ENCODE results near the gene ETV3. TPM values are rescaled to one million over a fixed set of nuclear protein-coding genes. Genes with fewer than 3 reads are reported as not detected.

The ETV3 gene
- total RNA-seq, 4 donors from 2014 or later, result 3.4 to 28.1 (median 18.1) TPM

- TF ChIP-seq EP300 (IDR thresholded peaks at IDR 0.05; ENCODE audit: low read depth) (no peak), CTCF (IDR thresholded peaks at IDR 0.05) (no peak), POLR2AphosphoS5 (IDR thresholded peaks at IDR 0.05) (no peak), POLR2A (IDR thresholded peaks at IDR 0.05) (no peak)
- Histone ChIP-seq H3K27me3 (no peaks in the 10 kb centered on the region), H3K27ac (no peak overlapping the region), H3K4me1 (peaks cover under 1 to 7% (median 4%) of the 10 kb centered on the region in 4 donors), H3K4me3 (no peak overlapping the region), H3K9me3 (no peaks in the 10 kb centered on the region), H3K36me3 (peaks cover 0 to 66% (median 26%) of the 10 kb centered on the region in 4 donors)
- 79 to 92% methylated on average over 4 of the region's 4 CpGs for WGBS, 2 donors (ENCODE audit: low coverage in 1 of 2)
- intact Hi-C loops (cut with DNase I; ENCODE audit: low total_unique reads), result no loop called here
- DNase-seq, result no peak
- in situ Hi-C loops (cut with MboI; ENCODE audit: low pct_ligation_motif_present in 1 of 4, low pct_unique_long_range_greater_than_20kb in 1 of 4, low sequenced_read_pairs in 3 of 4), result no loop called here
Observed at GRCh38 chr1:157131281-157131680, 6.9 kb downstream of the ETV3 start.

- DNase-seq, result no peak
- Histone ChIP-seq H3K27me3 (no peaks in the 10 kb centered on the region), H3K9me3 (no peaks in the 10 kb centered on the region), H3K4me1 (no peaks in the 10 kb centered on the region), H3K4me3 (no peak overlapping the region), H3K36me3 (peaks cover 0 to 33% (median 8%) of the 10 kb centered on the region in 4 donors), H3K27ac (no peak overlapping the region)
- TF ChIP-seq CTCF (IDR thresholded peaks at IDR 0.05), result no peak
- no peak for TF ChIP-seq EP300 (IDR thresholded peaks at IDR 0.05; ENCODE audit: low read depth)
- TF ChIP-seq POLR2A (IDR thresholded peaks at IDR 0.05), result no peak
- TF ChIP-seq POLR2AphosphoS5 (IDR thresholded peaks at IDR 0.05), result no peak
- 85% methylated on average over 7 of the region's 7 CpGs; no CpG with 5 or more reads in 1 of the 2 donors for WGBS, 2 donors (ENCODE audit: low coverage in 1 of 2)
- in situ Hi-C loops (cut with MboI; ENCODE audit: low pct_ligation_motif_present in 1 of 4, low pct_unique_long_range_greater_than_20kb in 1 of 4, low sequenced_read_pairs in 3 of 4) (no loop called here), intact Hi-C loops (cut with DNase I; ENCODE audit: low total_unique reads) (no loop called here)
Observed at GRCh38 chr1:157124855-157125254, 13.3 kb downstream of the ETV3 start.

GRCh38 chr1:157119448-157119847, 18.7 kb downstream of the ETV3 start:
- WGBS, 2 donors (ENCODE audit: low coverage in 1 of 2), result 50 to 87% methylated on average over 1 to 2 of the region's 2 CpGs
- Histone ChIP-seq H3K36me3 (peaks cover 0 to 4% (median 1%) of the 10 kb centered on the region in 4 donors), H3K9me3 (no peaks in the 10 kb centered on the region), H3K27me3 (peaks cover 3% of the 10 kb centered on the region), H3K27ac (no peak overlapping the region), H3K4me1 (no peaks in the 10 kb centered on the region), H3K4me3 (no peak overlapping the region)
- TF ChIP-seq POLR2A (IDR thresholded peaks at IDR 0.05) (no peak), POLR2AphosphoS5 (IDR thresholded peaks at IDR 0.05) (no peak), CTCF (IDR thresholded peaks at IDR 0.05) (no peak), EP300 (IDR thresholded peaks at IDR 0.05; ENCODE audit: low read depth) (no peak)
- DNase-seq, result no peak
- intact Hi-C loops (cut with DNase I; ENCODE audit: low total_unique reads), result loop anchor here (5.0 kb wide), 1 partner anchor 388 kb away; no protein-coding TSS in a partner anchor
- in situ Hi-C loops (cut with MboI; ENCODE audit: low pct_ligation_motif_present in 1 of 4, low pct_unique_long_range_greater_than_20kb in 1 of 4, low sequenced_read_pairs in 3 of 4), result no loop called here

GRCh38 chr1:157119008-157119407, 19.2 kb downstream of the ETV3 start:
- H3K4me3 ChIP-seq, result no peak overlapping the region
- no peak overlapping the region for H3K27ac ChIP-seq
- 87 to 88% methylated on average over 6 to 9 of the region's 9 CpGs for WGBS, 2 donors (ENCODE audit: low coverage in 1 of 2)
- peaks cover 0 to 2% (median 0%) of the 10 kb centered on the region in 4 donors for H3K36me3 ChIP-seq
- no peaks in the 10 kb centered on the region for H3K9me3 ChIP-seq
- no peak for TF ChIP-seq POLR2A (IDR thresholded peaks at IDR 0.05)
- no peak for TF ChIP-seq POLR2AphosphoS5 (IDR thresholded peaks at IDR 0.05)
- TF ChIP-seq CTCF (IDR thresholded peaks at IDR 0.05), result no peak
- TF ChIP-seq EP300 (IDR thresholded peaks at IDR 0.05; ENCODE audit: low read depth), result no peak
- DNase-seq, result no peak
- intact Hi-C loops (cut with DNase I; ENCODE audit: low total_unique reads) (loop anchor here (5.0 kb wide), 1 partner anchor 388 kb away; no protein-coding TSS in a partner anchor), in situ Hi-C loops (cut with MboI; ENCODE audit: low pct_ligation_motif_present in 1 of 4, low pct_unique_long_range_greater_than_20kb in 1 of 4, low sequenced_read_pairs in 3 of 4) (no loop called here)
- H3K4me1 ChIP-seq, result no peaks in the 10 kb centered on the region
- peaks cover 3% of the 10 kb centered on the region for H3K27me3 ChIP-seq
